Measurements from ENCODE around the gene ZBTB46. TPM values are rescaled to one million over a fixed set of nuclear protein-coding genes. Genes with fewer than 3 reads are reported as not detected.

Gene ZBTB46
- total RNA-seq, 6 experiments from 2014 or later: 1.2 to 4.2 (median 2.4) TPM

DNA sequence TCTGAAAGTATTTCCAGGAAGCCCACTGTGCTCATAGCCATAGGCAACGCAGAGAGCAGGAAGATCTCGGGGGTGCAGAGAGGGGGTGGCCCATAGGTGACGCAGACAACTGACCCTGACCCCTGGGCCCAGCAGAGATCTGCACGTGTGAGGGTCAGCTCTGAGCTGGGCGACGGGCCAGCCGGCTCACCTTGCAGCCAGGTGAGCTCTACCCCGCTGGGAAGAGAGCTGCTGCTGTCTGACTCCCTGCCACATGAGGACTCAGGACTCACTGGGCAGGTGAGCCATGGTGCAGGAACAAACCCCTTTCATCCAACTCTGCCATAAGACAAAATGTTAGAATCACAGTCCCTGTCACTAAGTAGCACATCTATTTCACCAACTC is 19.6 kb downstream of the ZBTB46 start:
- no CpG with 5 or more reads among the region's 8 CpGs for WGBS (ENCODE audit: insufficient coverage, low coverage, low lambda C conversion rate, missing lambda C conversion rate)
- Histone ChIP-seq H3K27ac (no peak overlapping the region), H3K27me3 (no peaks in the 10 kb centered on the region), H3K36me3 (no peaks in the 10 kb centered on the region), H3K4me1 (no peaks in the 10 kb centered on the region), H3K4me3 (no peak overlapping the region), H3K9me3 (no peaks in the 10 kb centered on the region)
- ATAC-seq (peak in 1 of 4 donors; percentile 7), DNase-seq (no peak)
- TF ChIP-seq POLR2A (IDR thresholded peaks at IDR 0.05): no peak
- TF ChIP-seq, protein P1, sequence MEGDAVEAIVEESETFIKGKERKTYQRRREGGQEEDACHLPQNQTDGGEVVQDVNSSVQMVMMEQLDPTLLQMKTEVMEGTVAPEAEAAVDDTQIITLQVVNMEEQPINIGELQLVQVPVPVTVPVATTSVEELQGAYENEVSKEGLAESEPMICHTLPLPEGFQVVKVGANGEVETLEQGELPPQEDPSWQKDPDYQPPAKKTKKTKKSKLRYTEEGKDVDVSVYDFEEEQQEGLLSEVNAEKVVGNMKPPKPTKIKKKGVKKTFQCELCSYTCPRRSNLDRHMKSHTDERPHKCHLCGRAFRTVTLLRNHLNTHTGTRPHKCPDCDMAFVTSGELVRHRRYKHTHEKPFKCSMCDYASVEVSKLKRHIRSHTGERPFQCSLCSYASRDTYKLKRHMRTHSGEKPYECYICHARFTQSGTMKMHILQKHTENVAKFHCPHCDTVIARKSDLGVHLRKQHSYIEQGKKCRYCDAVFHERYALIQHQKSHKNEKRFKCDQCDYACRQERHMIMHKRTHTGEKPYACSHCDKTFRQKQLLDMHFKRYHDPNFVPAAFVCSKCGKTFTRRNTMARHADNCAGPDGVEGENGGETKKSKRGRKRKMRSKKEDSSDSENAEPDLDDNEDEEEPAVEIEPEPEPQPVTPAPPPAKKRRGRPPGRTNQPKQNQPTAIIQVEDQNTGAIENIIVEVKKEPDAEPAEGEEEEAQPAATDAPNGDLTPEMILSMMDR (IDR thresholded peaks at IDR 0.05): no peak
- intact Hi-C loops (cut with DNase I): no loop called here

DNA sequence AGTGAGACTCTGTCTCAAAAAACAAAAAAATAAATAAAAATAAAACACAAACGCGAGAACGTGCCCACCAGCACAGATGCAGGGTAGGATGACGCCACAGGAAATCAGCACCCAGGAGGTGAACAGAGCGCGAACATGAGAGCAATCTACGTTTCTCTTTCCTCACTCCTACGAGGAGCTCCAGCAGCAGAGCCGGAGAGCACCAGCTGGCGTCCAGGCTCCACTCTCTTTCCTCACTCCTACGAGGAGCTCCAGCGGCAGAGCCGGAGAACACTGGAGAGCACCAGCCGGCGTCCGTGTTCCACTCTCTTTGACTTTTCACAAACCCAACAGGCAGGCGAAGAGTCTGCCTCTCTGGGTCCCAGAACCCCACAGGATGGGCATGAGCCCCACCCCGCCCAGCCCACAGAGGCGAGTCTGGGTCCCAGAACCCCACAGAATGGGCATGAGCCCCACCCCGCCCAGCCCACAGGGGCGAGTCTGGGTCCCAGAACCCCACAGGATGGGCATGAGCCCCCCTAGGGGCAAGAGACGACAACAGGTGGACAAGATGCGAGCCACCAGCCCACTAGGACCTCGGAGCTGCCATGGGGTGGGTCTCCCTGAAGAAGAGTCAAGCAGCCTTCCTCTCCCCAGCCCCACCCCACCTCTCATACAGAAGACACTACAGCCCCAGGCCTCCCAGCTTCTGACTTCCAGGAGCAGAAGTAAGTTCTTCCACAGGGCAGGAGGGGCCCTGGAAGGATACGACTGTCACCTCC is 20.2 kb downstream of the ZBTB46 start:
- H3K36me3 ChIP-seq: no peaks in the 10 kb centered on the region
- H3K4me3 ChIP-seq: no peak overlapping the region
- no peak for DNase-seq
- intact Hi-C loops (cut with DNase I): no loop called here
- H3K9me3 ChIP-seq: no peaks in the 10 kb centered on the region
- no peaks in the 10 kb centered on the region for H3K27me3 ChIP-seq
- TF ChIP-seq POLR2A (IDR thresholded peaks at IDR 0.05): no peak
- TF ChIP-seq, protein P1 (IDR thresholded peaks at IDR 0.05): no peak
- ATAC-seq: peak in 2 of 4 donors; percentile 7 to 15
- no peak overlapping the region for H3K27ac ChIP-seq
- 50% methylated on average over 13 of the region's 25 CpGs for WGBS (ENCODE audit: insufficient coverage, low coverage, low lambda C conversion rate, missing lambda C conversion rate)
- no peaks in the 10 kb centered on the region for H3K4me1 ChIP-seq

DNA sequence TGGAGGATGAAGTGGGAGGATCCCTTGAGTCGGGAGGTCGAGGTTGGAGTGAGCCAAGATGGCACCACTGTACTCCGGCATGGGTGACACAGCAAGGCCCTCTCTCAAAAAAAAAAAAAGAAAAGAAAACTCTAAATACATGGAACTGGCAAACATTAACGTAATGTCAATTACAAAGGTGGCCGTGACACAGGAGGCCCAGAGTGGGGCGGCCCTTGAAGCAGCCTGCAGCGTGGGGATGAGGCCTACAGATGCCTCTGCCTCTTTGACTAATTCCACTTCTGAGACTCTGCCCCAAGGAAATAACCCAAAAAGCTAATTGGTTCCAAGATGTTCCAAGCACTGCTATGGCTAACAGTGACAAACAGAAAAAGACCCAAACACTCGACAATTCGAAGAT is 21.2 kb downstream of the ZBTB46 start:
- Histone ChIP-seq H3K9me3 (no peaks in the 10 kb centered on the region), H3K4me1 (no peaks in the 10 kb centered on the region), H3K36me3 (no peaks in the 10 kb centered on the region), H3K27me3 (no peaks in the 10 kb centered on the region), H3K4me3 (no peak overlapping the region), H3K27ac (no peak overlapping the region)
- 82% methylated on average over 5 of the region's 9 CpGs for WGBS (ENCODE audit: insufficient coverage, low coverage, low lambda C conversion rate, missing lambda C conversion rate)
- ATAC-seq: no peak
- TF ChIP-seq, protein P1 (IDR thresholded peaks at IDR 0.05): no peak
- no peak for TF ChIP-seq POLR2A (IDR thresholded peaks at IDR 0.05)
- DNase-seq: no peak
- intact Hi-C loops (cut with DNase I): no loop called here

DNA sequence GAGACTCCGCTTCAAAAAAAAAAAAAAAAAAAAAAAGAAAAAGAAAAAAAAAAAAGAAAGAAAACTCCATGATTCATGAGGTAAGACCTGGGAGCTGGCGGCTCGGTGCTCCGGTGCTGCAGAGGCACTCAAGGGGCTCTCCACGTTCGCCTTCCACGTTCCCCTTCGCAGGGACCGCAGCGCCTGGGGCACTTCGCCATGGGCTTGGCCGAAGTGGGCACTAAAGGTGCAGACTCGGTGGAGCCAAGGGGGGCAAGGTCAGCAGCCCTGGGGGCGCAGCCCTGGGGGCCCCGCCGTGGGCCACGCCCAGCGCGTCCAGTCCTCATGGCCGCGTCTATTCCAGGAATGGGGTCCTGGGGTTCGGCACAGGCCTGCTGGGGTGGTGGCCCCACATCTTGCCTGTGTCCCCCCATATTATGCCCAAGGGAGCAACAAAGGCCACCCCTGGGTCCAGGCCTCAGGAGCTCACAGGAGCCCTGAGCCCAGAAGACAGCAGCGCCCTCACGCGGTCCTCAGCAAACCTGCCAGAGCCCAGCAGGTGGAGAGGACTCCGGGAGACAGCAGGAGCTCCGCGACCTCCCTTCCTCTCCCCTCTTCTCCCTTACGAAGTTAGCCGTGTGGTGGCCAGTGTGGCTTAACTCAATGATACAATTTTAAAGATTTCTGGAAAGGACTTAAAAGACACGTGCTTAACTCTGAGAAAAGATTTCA is 21.9 kb downstream of the ZBTB46 start:
- no peak for TF ChIP-seq POLR2A (IDR thresholded peaks at IDR 0.05)
- TF ChIP-seq, protein P1 (IDR thresholded peaks at IDR 0.05): no peak
- no peak for DNase-seq
- no peaks in the 10 kb centered on the region for H3K27me3 ChIP-seq
- peak in 1 of 4 donors; percentile 28 for ATAC-seq
- H3K36me3 ChIP-seq: no peaks in the 10 kb centered on the region
- H3K4me3 ChIP-seq: no peak overlapping the region
- no peaks in the 10 kb centered on the region for H3K9me3 ChIP-seq
- H3K27ac ChIP-seq: no peak overlapping the region
- intact Hi-C loops (cut with DNase I): no loop called here
- WGBS (ENCODE audit: insufficient coverage, low coverage, low lambda C conversion rate, missing lambda C conversion rate): 90% methylated on average over 2 of the region's 31 CpGs
- H3K4me1 ChIP-seq: no peaks in the 10 kb centered on the region
